ENCODE measurements around the gene TUBGCP6.
A peak's percentile ranks its signal among the peaks of the same experiment; 100 is the strongest.

The TUBGCP6 gene

GRCh38 chr22:50270666-50271394, 26.0 kb upstream of the TUBGCP6 start:
- WGBS, 2 experiments (ENCODE audit: insufficient coverage in 2 of 2), result 3 to 5% methylated on average over 48 to 52 of the region's 53 CpGs
- Histone ChIP-seq H3K4me1 (ENCODE audit: control insufficient read depth, insufficient read depth, low read length, poor library complexity, severe bottlenecking) (peaks cover 18% of the 10 kb centered on the region), H3K9me3 (ENCODE audit: control insufficient read depth, low read length) (peaks cover 6% of the 10 kb centered on the region), H3K27ac (ENCODE audit: low read depth, low read length, severe bottlenecking) (no peak overlapping the region), H3K4me3 (ENCODE audit: extremely low read depth, insufficient read depth, low read length, poor library complexity, severe bottlenecking) (peak overlapping the region; percentile 37), H3K36me3 (ENCODE audit: control insufficient read depth, insufficient read depth, low read length) (peaks cover 14% of the 10 kb centered on the region)

- peak within 1 kb of the TSS; percentile 37 for H3K4me3 ChIP-seq (ENCODE audit: extremely low read depth, insufficient read depth, low read length, poor library complexity, severe bottlenecking)
- H3K4me1 ChIP-seq (ENCODE audit: control insufficient read depth, insufficient read depth, low read length, poor library complexity, severe bottlenecking), result peaks cover 18% of the 10 kb centered on the region
- H3K9me3 ChIP-seq (ENCODE audit: control insufficient read depth, low read length), result peaks cover 6% of the 10 kb centered on the region
- H3K36me3 ChIP-seq (ENCODE audit: control insufficient read depth, insufficient read depth, low read length), result peaks cover 7% of the 10 kb centered on the region
- WGBS, 2 experiments (ENCODE audit: insufficient coverage in 2 of 2), result 2% methylated on average over 36 to 41 of the region's 92 CpGs
- no peak within 1 kb of the TSS for H3K27ac ChIP-seq (ENCODE audit: low read depth, low read length, severe bottlenecking)
These were observed 25.3 kb upstream of the TUBGCP6 start, which contains the start of gene MAPK11 for GRCh38 chr22:50269970-50270665. Gene MAPK11, minus strand, starts transcription at chr22:50270380. Its CDS starts 88 bp downstream, at chr22:50270292.

- 19 to 23% methylated on average over 13 to 14 of the region's 18 CpGs for WGBS, 2 experiments (ENCODE audit: insufficient coverage in 2 of 2)
- no peak overlapping the region for H3K27ac ChIP-seq (ENCODE audit: low read depth, low read length, severe bottlenecking)
- peak overlapping the region; percentile 31 for H3K4me3 ChIP-seq (ENCODE audit: extremely low read depth, insufficient read depth, low read length, poor library complexity, severe bottlenecking)
- peaks cover 18% of the 10 kb centered on the region for H3K4me1 ChIP-seq (ENCODE audit: control insufficient read depth, insufficient read depth, low read length, poor library complexity, severe bottlenecking)
- peaks cover 6% of the 10 kb centered on the region for H3K9me3 ChIP-seq (ENCODE audit: control insufficient read depth, low read length)
- peaks cover 5% of the 10 kb centered on the region for H3K36me3 ChIP-seq (ENCODE audit: control insufficient read depth, insufficient read depth, low read length)
These were observed 24.7 kb upstream of the TUBGCP6 start for GRCh38 chr22:50269573-50269969.

- Histone ChIP-seq H3K9me3 (ENCODE audit: control insufficient read depth, low read length) (peaks cover 6% of the 10 kb centered on the region), H3K36me3 (ENCODE audit: control insufficient read depth, insufficient read depth, low read length) (no peaks in the 10 kb centered on the region), H3K4me3 (ENCODE audit: extremely low read depth, insufficient read depth, low read length, poor library complexity, severe bottlenecking) (no peak overlapping the region), H3K27ac (ENCODE audit: low read depth, low read length, severe bottlenecking) (no peak overlapping the region), H3K4me1 (ENCODE audit: control insufficient read depth, insufficient read depth, low read length, poor library complexity, severe bottlenecking) (peaks cover 18% of the 10 kb centered on the region)
- WGBS, 2 experiments (ENCODE audit: insufficient coverage in 2 of 2), result 78 to 93% methylated on average over 8 to 9 of the region's 9 CpGs
These were observed 23.9 kb upstream of the TUBGCP6 start for GRCh38 chr22:50268655-50269113.

GRCh38 chr22:50267591-50268390, 23.0 kb upstream of the TUBGCP6 start:
- 54 to 56% methylated on average over 30 to 57 of the region's 75 CpGs for WGBS, 2 experiments (ENCODE audit: insufficient coverage in 2 of 2)
- H3K4me1 ChIP-seq (ENCODE audit: control insufficient read depth, insufficient read depth, low read length, poor library complexity, severe bottlenecking), result peaks cover 20% of the 10 kb centered on the region
- no peaks in the 10 kb centered on the region for H3K36me3 ChIP-seq (ENCODE audit: control insufficient read depth, insufficient read depth, low read length)
- H3K4me3 ChIP-seq (ENCODE audit: extremely low read depth, insufficient read depth, low read length, poor library complexity, severe bottlenecking), result no peak overlapping the region
- H3K27ac ChIP-seq (ENCODE audit: low read depth, low read length, severe bottlenecking), result no peak overlapping the region
- H3K9me3 ChIP-seq (ENCODE audit: control insufficient read depth, low read length), result peaks cover 6% of the 10 kb centered on the region

GRCh38 chr22:50266994-50267393, 22.2 kb upstream of the TUBGCP6 start:
- H3K9me3 ChIP-seq (ENCODE audit: control insufficient read depth, low read length), result peaks cover 6% of the 10 kb centered on the region
- no peak overlapping the region for H3K27ac ChIP-seq (ENCODE audit: low read depth, low read length, severe bottlenecking)
- peaks cover 16% of the 10 kb centered on the region for H3K4me1 ChIP-seq (ENCODE audit: control insufficient read depth, insufficient read depth, low read length, poor library complexity, severe bottlenecking)
- WGBS, 2 experiments (ENCODE audit: insufficient coverage in 2 of 2), result 84 to 91% methylated on average over 29 to 37 of the region's 37 CpGs
- no peak overlapping the region for H3K4me3 ChIP-seq (ENCODE audit: extremely low read depth, insufficient read depth, low read length, poor library complexity, severe bottlenecking)
- no peaks in the 10 kb centered on the region for H3K36me3 ChIP-seq (ENCODE audit: control insufficient read depth, insufficient read depth, low read length)

GRCh38 chr22:50264946-50265669, 20.3 kb upstream of the TUBGCP6 start:
- peaks cover 9% of the 10 kb centered on the region for H3K4me1 ChIP-seq (ENCODE audit: control insufficient read depth, insufficient read depth, low read length, poor library complexity, severe bottlenecking)
- 86 to 91% methylated on average over 12 to 13 of the region's 15 CpGs for WGBS, 2 experiments (ENCODE audit: insufficient coverage in 2 of 2)
- H3K27ac ChIP-seq (ENCODE audit: low read depth, low read length, severe bottlenecking), result no peak overlapping the region
- H3K36me3 ChIP-seq (ENCODE audit: control insufficient read depth, insufficient read depth, low read length), result no peaks in the 10 kb centered on the region
- H3K9me3 ChIP-seq (ENCODE audit: control insufficient read depth, low read length), result peaks cover 6% of the 10 kb centered on the region
- no peak overlapping the region for H3K4me3 ChIP-seq (ENCODE audit: extremely low read depth, insufficient read depth, low read length, poor library complexity, severe bottlenecking)

GRCh38 chr22:50264104-50264745, 19.4 kb upstream of the TUBGCP6 start:
- WGBS, 2 experiments (ENCODE audit: insufficient coverage in 2 of 2), result 84 to 95% methylated on average over 11 to 14 of the region's 15 CpGs
- Histone ChIP-seq H3K36me3 (ENCODE audit: control insufficient read depth, insufficient read depth, low read length) (no peaks in the 10 kb centered on the region), H3K4me3 (ENCODE audit: extremely low read depth, insufficient read depth, low read length, poor library complexity, severe bottlenecking) (no peak overlapping the region)

GRCh38 chr22:50262973-50263617, 18.3 kb upstream of the TUBGCP6 start:
- Histone ChIP-seq H3K27ac (ENCODE audit: low read depth, low read length, severe bottlenecking) (no peak overlapping the region), H3K4me1 (ENCODE audit: control insufficient read depth, insufficient read depth, low read length, poor library complexity, severe bottlenecking) (peaks cover 5% of the 10 kb centered on the region), H3K4me3 (ENCODE audit: extremely low read depth, insufficient read depth, low read length, poor library complexity, severe bottlenecking) (no peak overlapping the region), H3K9me3 (ENCODE audit: control insufficient read depth, low read length) (peaks cover 6% of the 10 kb centered on the region), H3K36me3 (ENCODE audit: control insufficient read depth, insufficient read depth, low read length) (peaks cover under 1% of the 10 kb centered on the region)
- WGBS, 2 experiments (ENCODE audit: insufficient coverage in 2 of 2), result 84 to 92% methylated on average over 5 to 6 of the region's 9 CpGs

More at GRCh38 chr22:50264104-50264745, 19.4 kb upstream of the TUBGCP6 start:
- Histone ChIP-seq H3K9me3 (ENCODE audit: control insufficient read depth, low read length) (peaks cover 6% of the 10 kb centered on the region), H3K4me1 (ENCODE audit: control insufficient read depth, insufficient read depth, low read length, poor library complexity, severe bottlenecking) (peaks cover 5% of the 10 kb centered on the region), H3K27ac (ENCODE audit: low read depth, low read length, severe bottlenecking) (no peak overlapping the region)

All from mesodermal cell (in vitro differentiated cells).